HepG2 (cell line): ENCODE measurements around the gene OGFOD3. TPM values are rescaled to one million over a fixed set of nuclear protein-coding genes. Genes with fewer than 3 reads are reported as not detected.

Experiments used
- ATAC-seq: fragments of 200-7000 bp; cut with Tn5 transposase; 3 replicates; pipeline ENCODE4 v1.9.1; 2020; ENCODE audit warnings: mild to moderate bottlenecking, moderate library complexity
- BruUV-seq: library from RNA; stranded (reverse); fragments of 400-500 nt; replicated peaks from 2 replicates; lab custom pipeline; 2021; lab: Mats Ljungman, UMichigan
- CTCF ChIA-PET: fragments of 300-600 bp; formaldehyde crosslinking; extraction: SDS; loops from one replicate; lab custom pipeline; 2021; ENCODE audit warnings: low total read pairs, inconsistent platforms, low intra/inter-chr PET ratio; lab: Yijun Ruan, JAX
- POLR2A ChIA-PET: fragments of 350-600 bp; sonication (Branson Sonifier 250); formaldehyde crosslinking; loops from one replicate; lab custom pipeline; 2020; ENCODE audit warnings: antibody characterized with exemption, inconsistent platforms; lab: Yijun Ruan, JAX
- DNase-seq: peaks from one replicate; pipeline ENCODE4 v3.0.0-alpha.2; 2015; ENCODE audit warnings: low spot score
- FAIRE-seq: peaks from 3 replicates; lab custom pipeline; 2011; peaks lifted over from hg19 to GRCh38; lab: Jason Lieb, UNC
- H2AFZ ChIP-seq: one replicate; pipeline ENCODE4 v1.6.1; 2011; ENCODE audit warnings: low read length, inconsistent platforms
- H3K27ac ChIP-seq: fragments of 300-600 bp; 3 replicates; pipeline ENCODE4 v1.8.0; 2011; ENCODE audit warnings: mixed run types, mild to moderate bottlenecking, mixed read lengths, low read length, inconsistent platforms; ENCODE audit not compliant: insufficient read depth; ENCODE audit errors: extremely low read length
- H3K27me3 ChIP-seq, 2 experiments: fragments of 200-600 bp in 1 of 2; 2 replicates in 1 of 2; 3 replicates in 1 of 2; pipeline versions ENCODE4 v1.6.0 to v1.8.0; 2011; ENCODE audit warnings: low read length in 2 of 2, mild to moderate bottlenecking in 2 of 2, moderate library complexity in 2 of 2, inconsistent platforms in 1 of 2; ENCODE audit not compliant: insufficient read depth in 2 of 2, control insufficient read depth in 1 of 2
- H3K36me3 ChIP-seq, 2 experiments: fragments of 200-600 bp in 1 of 2; replicated peaks in 1 of 2; 2 replicates in 1 of 2; 3 replicates in 1 of 2; pipeline versions ENCODE4 v1.5.1 to v1.8.0; 2011; ENCODE audit warnings: low read length in 2 of 2, inconsistent platforms in 1 of 2; ENCODE audit not compliant: insufficient read depth in 2 of 2, control insufficient read depth in 1 of 2
- H3K4me1 ChIP-seq: 2 replicates; pipeline ENCODE4 v1.5.1; 2012; ENCODE audit warnings: low read length, inconsistent platforms; ENCODE audit not compliant: insufficient read depth
- H3K4me2 ChIP-seq: 2 replicates; pipeline ENCODE4 v1.6.0; 2011; ENCODE audit warnings: low read depth, low read length, inconsistent platforms
- H3K4me3 ChIP-seq, 3 experiments: fragments of 200-600 bp in 1 of 3; sonication (generic), shearing (Covaris generic) in 1 of 3; replicated peaks in 1 of 3; 2 replicates each; pipeline ENCODE4 v1.5.1; 2011 to 2016; ENCODE audit warnings: low read length in 3 of 3, inconsistent platforms in 2 of 3, low read depth in 2 of 3, mild to moderate bottlenecking in 2 of 3, control low read depth in 1 of 3, mixed read lengths in 1 of 3; ENCODE audit not compliant: insufficient read depth in 1 of 3
- H3K79me2 ChIP-seq: one replicate; pipeline ENCODE4 v1.6.1; 2011; ENCODE audit warnings: low read length, inconsistent platforms; ENCODE audit not compliant: insufficient read depth
- H3K9ac ChIP-seq: 2 replicates; pipeline ENCODE4 v1.6.0; 2011; ENCODE audit warnings: mild to moderate bottlenecking, low read depth, low read length, inconsistent platforms; ENCODE audit not compliant: insufficient read depth
- H3K9me3 ChIP-seq: 2 replicates; pipeline ENCODE4 v1.5.1; 2012; ENCODE audit warnings: mild to moderate bottlenecking, low read length
- H4K20me1 ChIP-seq: 2 replicates; pipeline ENCODE4 v1.6.0; 2011; ENCODE audit warnings: inconsistent platforms, mild to moderate bottlenecking, low read length, moderate library complexity; ENCODE audit not compliant: insufficient read depth
- ELF4 ChIP-seq: sonication (generic); formaldehyde crosslinking; IDR thresholded peaks from 2 replicates; pipeline ENCODE4 v1.5.0; 2020; ENCODE audit warnings: missing genetic modification reagents, mild to moderate bottlenecking, moderate library complexity, borderline replicate concordance
- KLF11 ChIP-seq: IDR thresholded peaks from 2 replicates; pipeline ENCODE4 v1.6.1; 2016; ENCODE audit warnings: missing compliant biosample characterization
- SP2 ChIP-seq: sonication (generic); formaldehyde crosslinking; IDR thresholded peaks from 2 replicates; pipeline ENCODE4 v1.5.1; 2020; ENCODE audit warnings: mild to moderate bottlenecking, missing genetic modification reagents
- ZNF251 ChIP-seq: sonication (generic); formaldehyde crosslinking; IDR thresholded peaks from 2 replicates; pipeline ENCODE4 v1.9.0; 2021; ENCODE audit warnings: mild to moderate bottlenecking, missing genetic modification reagents
- ZNF503 ChIP-seq: sonication (generic); formaldehyde crosslinking; IDR thresholded peaks from 2 replicates; pipeline ENCODE4 v1.4.0; 2020; ENCODE audit warnings: missing genetic modification reagents
- ZNF709 ChIP-seq: sonication (generic); formaldehyde crosslinking; IDR thresholded peaks from 2 replicates; pipeline ENCODE4 v1.5.0; 2020; ENCODE audit warnings: mild to moderate bottlenecking, missing genetic modification reagents
- ZNF773 ChIP-seq: sonication (generic); formaldehyde crosslinking; IDR thresholded peaks from 2 replicates; pipeline ENCODE4 v1.4.0; 2020; ENCODE audit warnings: missing genetic modification reagents, borderline replicate concordance
- WGBS: methylation state at CpG from one replicate; pipeline ENCODE4 v1.1.6; 2017; ENCODE audit warnings: low lambda C conversion rate; 5-methylcytosine and 5-hydroxymethylcytosine counted together
- in situ Hi-C: cut with HindIII; loops from 2 replicates; pipeline ENCODE4 v1.10.0; 2017; ENCODE audit warnings: low pct_unique_long_range_greater_than_20kb; ENCODE audit not compliant: extremely low pct_ligation_motif_present
- intact Hi-C: fragments of 100-400 bp; cut with micrococcal nuclease; formaldehyde crosslinking; loops from one replicate; pipeline ENCODE4 v1.10.0; 2022; ENCODE audit not compliant: unreplicated experiment
- polyA plus RNA-seq, 8 experiments: library from polyadenylated mRNA; depleted of rRNA in 3 of 8; stranded (reverse) in 7 of 8; unstranded in 1 of 8; fragments of >200 nt; fragmentation: Illumina TruSeq in 4 of 8; extraction: Trizol in 4 of 8; gene quantifications; 2 replicates each; pipeline versions ENCODE4 v1.2.1 to v1.2.3, GENCODE V29; 2011 to 2016; ENCODE audit warnings: low read depth in 4 of 8, missing spikeins in 1 of 8, mixed read lengths in 1 of 8; ENCODE audit not compliant: insufficient read depth in 1 of 8
- total RNA-seq, 5 experiments: library from RNA; depleted of rRNA; stranded (reverse); fragments of >200 nt; fragmentation: Illumina TruSeq; extraction: Trizol; gene quantifications; 2 replicates each; pipeline ENCODE4 v1.2.3, GENCODE V29; 2016; ENCODE audit warnings: low read depth in 1 of 5

OGFOD3 gene
- total and polyA plus RNA-seq, 2 of the 13 experiments (the other 11 are each of a cell fraction or from before 2014, with no cell fraction given), result 40.0 to 42.1 TPM

- Histone ChIP-seq H3K27ac (no peak overlapping the region), H2AFZ (no peak overlapping the region), H3K9me3 (no peaks in the 10 kb centered on the region), H3K9ac (no peak overlapping the region), H3K4me1 (peaks cover 25% of the 10 kb centered on the region), H4K20me1 (peaks cover 18% of the 10 kb centered on the region; the same call in 1 of the 2 replicates), H3K4me3 (no peak overlapping the region), H3K27me3 (no peaks in the 10 kb centered on the region), H3K36me3 (peaks cover 2 to 16% of the 10 kb centered on the region in 2 experiments; a peak in 3 of 5 replicates), H3K4me2 (no peak overlapping the region), H3K79me2 (no peaks in the 10 kb centered on the region)
- no peak for ATAC-seq
- 98% methylated on average over 22 of the region's 24 CpGs for WGBS
- POLR2A ChIA-PET, result no interaction called here
- CTCF ChIA-PET, result no interaction called here
- TF ChIP-seq ZNF503 (CRISPR knock-in tag), result no peak
- no peak for TF ChIP-seq ELF4 (CRISPR knock-in tag)
- no peak for TF ChIP-seq SP2 (CRISPR knock-in tag)
- no peak for TF ChIP-seq ZNF773 (CRISPR knock-in tag)
- no peak for TF ChIP-seq KLF11 (CRISPR knock-in tag)
- TF ChIP-seq ZNF709 (CRISPR knock-in tag), result 0 out of 2 replicates have a peak, but pooled peaks have one; percentile 24
- TF ChIP-seq ZNF251 (CRISPR knock-in tag), result no peak
- intact Hi-C loops (loop anchor here (2.0 kb wide), 1 partner anchor 65 kb away; no protein-coding TSS in a partner anchor), in situ Hi-C loops (loop anchor here (5.0 kb wide), 1 partner anchor 59 kb away; no protein-coding TSS in a partner anchor)
- FAIRE-seq, result no peak
- no peak for DNase-seq
- BruUV-seq, result no TSS peak
Observed at GRCh38 chr17:82411396-82412053, 6.9 kb downstream of the OGFOD3 start.
